CD14-positive monocyte (primary cell): ENCODE results near the gene EML1. TPM values are rescaled to one million over a fixed set of nuclear protein-coding genes. Genes with fewer than 3 reads are reported as not detected.
"Not testable (repeated sequence)": the region's sequence is repeated elsewhere in the genome, so short reads cannot be mapped to it uniquely, and the experiment has no call there.

Source experiments
- DNase-seq, 3 donors: peaks; one replicate each; pipeline ENCODE4 v3.0.0-alpha.2; 2011 to 2022
- H2AFZ ChIP-seq: 2 replicates; pipeline ENCODE4 v1.6.0; 2012; ENCODE audit warnings: mild to moderate bottlenecking, low read depth, low read length, inconsistent platforms; ENCODE audit not compliant: insufficient read depth, poor library complexity, severe bottlenecking
- H3K27ac ChIP-seq, 2 donors: 1 replicate in 1 of 2; 2 replicates in 1 of 2; pipeline ENCODE4 v1.5.1; 2012 to 2013; ENCODE audit warnings: low read length in 2 of 2, control low read depth in 1 of 2, inconsistent platforms in 1 of 2, low read depth in 1 of 2, mild to moderate bottlenecking in 1 of 2
- H3K27me3 ChIP-seq, 2 donors: one replicate each; pipeline versions ENCODE4 v1.6.0 to v1.6.1; 2011 to 2013; ENCODE audit warnings: low read length in 2 of 2; ENCODE audit not compliant: control insufficient read depth in 2 of 2, insufficient read depth in 2 of 2
- H3K36me3 ChIP-seq, 2 donors: replicated peaks in 1 of 2; 1 replicate in 1 of 2; 2 replicates in 1 of 2; pipeline versions ENCODE4 v1.5.1 to v1.6.1; 2012 to 2013; ENCODE audit warnings: low read length in 2 of 2, control low read depth in 1 of 2, inconsistent platforms in 1 of 2, mild to moderate bottlenecking in 1 of 2; ENCODE audit not compliant: insufficient read depth in 2 of 2, control insufficient read depth in 1 of 2
- H3K4me1 ChIP-seq, 2 donors: 1 replicate in 1 of 2; 2 replicates in 1 of 2; pipeline versions ENCODE4 v1.5.1 to v1.6.1; 2012 to 2013; ENCODE audit warnings: low read length in 2 of 2, control low read depth in 1 of 2, inconsistent platforms in 1 of 2, mild to moderate bottlenecking in 1 of 2, moderate library complexity in 1 of 2; ENCODE audit not compliant: insufficient read depth in 2 of 2, control insufficient read depth in 1 of 2
- H3K4me2 ChIP-seq: replicated peaks from 2 replicates; pipeline ENCODE3; 2012; ENCODE audit warnings: low read length, moderate library complexity, mild to moderate bottlenecking; ENCODE audit not compliant: poor library complexity, severe bottlenecking; ENCODE audit errors: extremely low read depth
- H3K4me3 ChIP-seq, 3 experiments: fragments of 200-600 bp in 1 of 3; sonication (generic) in 1 of 3; replicated peaks in 1 of 3; 1 replicate in 2 of 3; 2 replicates in 1 of 3; pipeline ENCODE4 v1.5.1; 2011 to 2013; ENCODE audit warnings: low read length in 3 of 3, mild to moderate bottlenecking in 3 of 3, control low read depth in 2 of 3, low read depth in 2 of 3, inconsistent platforms in 1 of 3, moderate library complexity in 1 of 3
- H3K79me2 ChIP-seq: 2 replicates; pipeline ENCODE4 v1.6.0; 2012; ENCODE audit warnings: mild to moderate bottlenecking, control low read depth, inconsistent platforms, low read length, moderate library complexity; ENCODE audit not compliant: insufficient read depth
- H3K9ac ChIP-seq: 2 replicates; pipeline ENCODE4 v1.6.0; 2017; ENCODE audit warnings: low read length, mild to moderate bottlenecking; ENCODE audit not compliant: insufficient read depth, poor library complexity, severe bottlenecking
- H3K9me3 ChIP-seq, 2 donors: replicated peaks in 1 of 2; 1 replicate in 1 of 2; 2 replicates in 1 of 2; pipeline versions ENCODE4 v1.5.1 to v1.6.1; 2012 to 2013; ENCODE audit warnings: low read length in 2 of 2, control low read depth in 1 of 2; ENCODE audit not compliant: control insufficient read depth in 1 of 2, insufficient read depth in 1 of 2
- H4K20me1 ChIP-seq: 2 replicates; pipeline ENCODE4 v1.6.0; 2012; ENCODE audit warnings: mild to moderate bottlenecking, low read length, control low read depth, moderate library complexity; ENCODE audit not compliant: insufficient read depth
- H3K27ac Mint-ChIP-seq, 7 donors: one replicate each; pipeline ENCODE4 v1.8.0; 2020; ENCODE audit warnings: mild to moderate bottlenecking in 7 of 7, mixed read lengths in 7 of 7, moderate library complexity in 6 of 7, inconsistent platforms in 2 of 7
- H3K27me3 Mint-ChIP-seq, 3 donors: one replicate each; pipeline ENCODE4 v1.8.0; 2021 to 2022; ENCODE audit warnings: low read depth in 3 of 3, mild to moderate bottlenecking in 3 of 3, mixed read lengths in 3 of 3, moderate library complexity in 3 of 3, inconsistent platforms in 1 of 3
- H3K36me3 Mint-ChIP-seq, 2 donors: one replicate each; pipeline ENCODE4 v1.8.0; 2020; ENCODE audit warnings: mixed read lengths in 2 of 2, inconsistent platforms in 1 of 2, mild to moderate bottlenecking in 1 of 2
- H3K4me1 Mint-ChIP-seq: one replicate; pipeline ENCODE4 v1.8.0; 2020; ENCODE audit warnings: mild to moderate bottlenecking, mixed read lengths
- H3K4me3 Mint-ChIP-seq, 2 donors: one replicate each; pipeline ENCODE4 v1.8.0; 2020; ENCODE audit warnings: mild to moderate bottlenecking in 2 of 2, mixed read lengths in 2 of 2, moderate library complexity in 1 of 2
- H3K9me3 Mint-ChIP-seq, 7 donors: one replicate each; pipeline ENCODE4 v1.8.0; 2020 to 2022; ENCODE audit warnings: mixed read lengths in 7 of 7, mild to moderate bottlenecking in 6 of 7, moderate library complexity in 6 of 7, inconsistent platforms in 2 of 7
- WGBS: methylation state at CpG from one replicate; pipeline ENCODE4 v1.1.5; 2013; ENCODE audit warnings: missing lambda C conversion rate; ENCODE audit not compliant: insufficient coverage; 5-methylcytosine and 5-hydroxymethylcytosine counted together
- intact Hi-C, 2 donors: fragments of 100-400 bp; cut with micrococcal nuclease; formaldehyde crosslinking; loops; one replicate each; pipeline versions ENCODE4 v1.15.0 to v1.15.1; 2023
- polyA plus RNA-seq, 3 donors: library from polyadenylated mRNA; depleted of rRNA in 1 of 3; unstranded in 2 of 3; stranded (reverse) in 1 of 3; fragments of 300-500 nt in 2 of 3; fragments of >200 nt in 1 of 3; fragmentation: Illumina TruSeq in 2 of 3; gene quantifications; 1 replicate in 2 of 3; 2 replicates in 1 of 3; pipeline ENCODE4 v1.2.3, GENCODE V29; 2012 to 2021
- TF ChIP-seq, protein P1 (sequence below): fragments of 200-600 bp; IDR thresholded peaks from one replicate; pipeline ENCODE4 v1.8.0; 2022; ENCODE audit warnings: antibody characterized with exemption, mild to moderate bottlenecking

EML1 gene
- polyA plus RNA-seq, 3 donors: not detected

DNA sequence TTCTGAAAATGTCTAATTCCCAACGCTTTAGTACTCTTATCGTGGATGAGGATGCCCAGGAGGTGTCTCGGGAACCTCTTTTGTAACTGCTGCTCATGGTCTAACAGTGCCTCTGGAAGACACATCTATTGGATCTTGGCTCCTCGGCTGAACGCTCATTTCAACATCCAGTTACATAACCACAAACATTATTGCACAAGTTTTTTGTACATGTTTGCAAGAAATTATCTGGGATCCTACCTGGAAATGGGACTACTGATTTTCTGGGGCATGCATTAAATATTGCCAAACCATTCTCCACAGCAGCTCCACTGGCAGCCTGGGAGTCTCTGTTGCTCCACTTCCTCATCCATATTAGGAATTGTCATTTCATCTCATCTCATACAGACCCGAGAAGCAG is 154.5 kb downstream of the EML1 start:
- H3K27ac Mint-ChIP-seq: no peak overlapping the region
- no peaks in the 10 kb centered on the region for H3K79me2 ChIP-seq
- H2AFZ ChIP-seq: peak overlapping the region; percentile 21
- H3K9me3 ChIP-seq: no peaks in the 10 kb centered on the region
- H4K20me1 ChIP-seq: no peaks in the 10 kb centered on the region
- no peak for DNase-seq
- H3K9me3 Mint-ChIP-seq: peaks cover 0 to 2% (median 0%) of the 10 kb centered on the region in 7 donors
- H3K27me3 ChIP-seq: peaks cover 0 to 16% of the 10 kb centered on the region in 2 donors
- H3K9ac ChIP-seq: no peak overlapping the region
- 35% methylated on average over 3 of the region's 6 CpGs for WGBS
- H3K4me1 Mint-ChIP-seq: peaks cover 19% of the 10 kb centered on the region
- no peaks in the 10 kb centered on the region for H3K36me3 ChIP-seq
- peaks cover 9 to 18% of the 10 kb centered on the region in 2 donors for H3K4me1 ChIP-seq
- H3K27ac ChIP-seq: no peak overlapping the region
- no peak overlapping the region for H3K4me3 ChIP-seq
- intact Hi-C loops: no loop called here
- TF ChIP-seq, protein P1, sequence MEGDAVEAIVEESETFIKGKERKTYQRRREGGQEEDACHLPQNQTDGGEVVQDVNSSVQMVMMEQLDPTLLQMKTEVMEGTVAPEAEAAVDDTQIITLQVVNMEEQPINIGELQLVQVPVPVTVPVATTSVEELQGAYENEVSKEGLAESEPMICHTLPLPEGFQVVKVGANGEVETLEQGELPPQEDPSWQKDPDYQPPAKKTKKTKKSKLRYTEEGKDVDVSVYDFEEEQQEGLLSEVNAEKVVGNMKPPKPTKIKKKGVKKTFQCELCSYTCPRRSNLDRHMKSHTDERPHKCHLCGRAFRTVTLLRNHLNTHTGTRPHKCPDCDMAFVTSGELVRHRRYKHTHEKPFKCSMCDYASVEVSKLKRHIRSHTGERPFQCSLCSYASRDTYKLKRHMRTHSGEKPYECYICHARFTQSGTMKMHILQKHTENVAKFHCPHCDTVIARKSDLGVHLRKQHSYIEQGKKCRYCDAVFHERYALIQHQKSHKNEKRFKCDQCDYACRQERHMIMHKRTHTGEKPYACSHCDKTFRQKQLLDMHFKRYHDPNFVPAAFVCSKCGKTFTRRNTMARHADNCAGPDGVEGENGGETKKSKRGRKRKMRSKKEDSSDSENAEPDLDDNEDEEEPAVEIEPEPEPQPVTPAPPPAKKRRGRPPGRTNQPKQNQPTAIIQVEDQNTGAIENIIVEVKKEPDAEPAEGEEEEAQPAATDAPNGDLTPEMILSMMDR: no peak
- H3K36me3 Mint-ChIP-seq: no peaks in the 10 kb centered on the region
- peaks cover 16 to 33% (median 31%) of the 10 kb centered on the region in 3 donors for H3K27me3 Mint-ChIP-seq
- no peak overlapping the region for H3K4me3 Mint-ChIP-seq
- no peak overlapping the region for H3K4me2 ChIP-seq

DNA sequence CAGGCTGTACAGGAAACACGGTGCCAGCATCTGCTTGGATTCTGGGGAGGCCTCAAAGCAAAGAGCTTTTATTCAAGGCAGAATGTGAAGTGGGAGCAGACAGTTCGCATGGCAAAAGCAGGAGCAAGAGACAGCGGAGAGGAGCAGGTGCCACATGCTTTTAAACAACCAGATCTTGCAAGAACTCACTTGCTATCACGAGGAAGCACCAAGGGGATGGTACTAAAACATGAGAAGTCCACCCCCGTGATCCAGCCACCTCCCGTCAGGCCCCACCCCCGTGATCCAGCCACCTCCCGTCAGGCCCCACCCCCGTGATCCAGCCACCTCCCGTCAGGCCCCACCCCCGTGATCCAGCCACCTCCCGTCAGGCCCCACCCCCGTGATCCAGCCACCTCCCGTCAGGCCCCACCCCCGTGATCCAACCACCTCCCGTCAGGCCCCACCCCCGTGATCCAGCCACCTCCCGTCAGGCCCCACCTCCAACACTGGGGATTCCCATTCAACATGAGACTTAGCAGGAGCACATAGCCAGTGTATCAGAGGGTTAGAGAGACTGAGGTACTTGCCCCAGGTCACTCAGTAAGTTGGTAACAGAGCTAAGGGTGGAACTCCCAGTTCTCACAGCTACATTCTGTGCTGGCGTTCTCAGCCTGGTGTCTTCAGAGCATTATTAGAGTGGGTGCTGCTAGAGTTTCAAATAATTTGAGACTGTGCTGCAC is 156.0 kb downstream of the EML1 start:
- H3K4me2 ChIP-seq, H3K79me2 ChIP-seq, H3K9me3 ChIP-seq, H3K4me3 ChIP-seq, H3K4me3 Mint-ChIP-seq, H3K27ac ChIP-seq, H3K9me3 Mint-ChIP-seq, H4K20me1 ChIP-seq, H3K36me3 Mint-ChIP-seq, H3K36me3 ChIP-seq, intact Hi-C loops, H3K9ac ChIP-seq, H2AFZ ChIP-seq, DNase-seq: not testable (repeated sequence)
- WGBS: 90% methylated on average over 4 of the region's 19 CpGs
- H3K27me3 Mint-ChIP-seq: peaks cover 17 to 26% (median 24%) of the 10 kb centered on the region in 3 donors
- Histone ChIP-seq H3K4me1 (peaks cover 9 to 18% of the 10 kb centered on the region in 2 donors), H3K27me3 (peaks cover 0 to 16% of the 10 kb centered on the region in 2 donors)
- peaks cover 19% of the 10 kb centered on the region for H3K4me1 Mint-ChIP-seq
- H3K27ac Mint-ChIP-seq: peak overlapping the region in 1 of 7 donors; percentile 6
